ENCODE measurements around the gene CDK13.

- no peak for TF ChIP-seq CTCF (IDR thresholded peaks at IDR 0.05)
- TF ChIP-seq REST (IDR thresholded peaks at IDR 0.05), result no peak
- no peak for TF ChIP-seq ELK1 (IDR thresholded peaks at IDR 0.05; ENCODE audit: low read depth, low read length)
- no peak for TF ChIP-seq POLR2A (IDR thresholded peaks at IDR 0.05; ENCODE audit: low read length)
- TF ChIP-seq USF2 (IDR thresholded peaks at IDR 0.05), result no peak
- no peak for TF ChIP-seq CBX8 (IDR thresholded peaks at IDR 0.05)
- no peak for TF ChIP-seq JUN (IDR thresholded peaks at IDR 0.05)
- no peak for TF ChIP-seq NFE2L2 (conservative IDR thresholded peaks at IDR 0.05; ENCODE audit: low read length)
- TF ChIP-seq E2F6 (IDR thresholded peaks at IDR 0.05; ENCODE audit: borderline replicate concordance, low read depth), result no peak
- no peak for TF ChIP-seq NR3C1 (IDR thresholded peaks at IDR 0.05)
Observed at GRCh38 chr7:40099837-40100236, 149.8 kb downstream of the CDK13 start.

Measured in A549 (cell line).